NCI-H1092 (cell line): ENCODE results near the gene ABTB1.
A peak's percentile ranks its signal among the peaks of the same experiment; 100 is the strongest.
"Not testable (repeated sequence)": the region's sequence is repeated elsewhere in the genome, so short reads cannot be mapped to it uniquely, and the experiment has no call there.

Source experiments
- DNase-seq: peaks from one replicate; lab custom pipeline; 2025; lab: John Stamatoyannopoulos, UW

The ABTB1 gene

GRCh38 chr3:127704840-127705239, 32.1 kb downstream of the ABTB1 start:
- DNase-seq: not testable (repeated sequence)

- no peak for DNase-seq
Measured at GRCh38 chr3:127706312-127706711, 33.6 kb downstream of the ABTB1 start.

- no peak for DNase-seq
Measured at GRCh38 chr3:127706785-127707351, 34.1 kb downstream of the ABTB1 start.

- DNase-seq: no peak
Measured at GRCh38 chr3:127707851-127708411, 35.2 kb downstream of the ABTB1 start.

- no peak for DNase-seq
Measured at GRCh38 chr3:127708837-127709236, 36.1 kb downstream of the ABTB1 start.

- DNase-seq: no peak
Measured at GRCh38 chr3:127709320-127710060, 36.7 kb downstream of the ABTB1 start.

GRCh38 chr3:127710155-127710941, 37.6 kb downstream of the ABTB1 start:
- DNase-seq: no peak

- DNase-seq: no peak
Measured at GRCh38 chr3:127711021-127711695, 38.4 kb downstream of the ABTB1 start.

- no peak for DNase-seq
Measured at GRCh38 chr3:127711896-127712295, 39.1 kb downstream of the ABTB1 start.

GRCh38 chr3:127712461-127712860, 39.7 kb downstream of the ABTB1 start:
- no peak for DNase-seq

GRCh38 chr3:127712881-127713771, 40.4 kb downstream of the ABTB1 start:
- DNase-seq: peak; percentile 49

GRCh38 chr3:127714125-127714571, 41.4 kb downstream of the ABTB1 start:
- DNase-seq: peak; percentile 46

GRCh38 chr3:127714866-127715265, 42.1 kb downstream of the ABTB1 start:
- no peak for DNase-seq

GRCh38 chr3:127715532-127715931, 42.8 kb downstream of the ABTB1 start:
- no peak for DNase-seq

- DNase-seq: no peak
Measured at GRCh38 chr3:127716384-127716783, 43.6 kb downstream of the ABTB1 start.

- DNase-seq: no peak
Measured at GRCh38 chr3:127717357-127718244, 44.8 kb downstream of the ABTB1 start.

- DNase-seq: no peak
Measured at GRCh38 chr3:127718245-127718915, 45.6 kb downstream of the ABTB1 start.

- DNase-seq: no peak
Measured at GRCh38 chr3:127718916-127719290, 46.2 kb downstream of the ABTB1 start.

GRCh38 chr3:127719369-127719768, 46.6 kb downstream of the ABTB1 start:
- DNase-seq: no peak
